ENCODE results near the gene SH3PXD2A.

- no peak for TF ChIP-seq CTCF (IDR thresholded peaks at IDR 0.05)
- TF ChIP-seq POLR2A (IDR thresholded peaks at IDR 0.05): no peak
These were observed 219.8 kb downstream of the SH3PXD2A start for GRCh38 chr10:103635580-103635979.

Measured in adrenal gland (tissue), 5 donors.